C4-2B (cell line): Measurements from ENCODE around the gene MAP4K3.

ENCODE experiments used
- H3K27ac ChIP-seq: fragments of 450-650 bp; 2 replicates; pipeline ENCODE4 v1.5.1; 2017
- ZFX ChIP-seq: fragments of 450-650 bp; IDR thresholded peaks from 2 replicates; pipeline ENCODE4 v1.6.1; 2017
- TF ChIP-seq, protein P1 (sequence below): fragments of 450-650 bp; conservative IDR thresholded peaks from 2 replicates; pipeline ENCODE4 v1.5.1; 2017; ENCODE audit warnings: mild to moderate bottlenecking

Gene MAP4K3

GRCh38 chr2:39443009-39443408 lies 5.9 kb upstream of the MAP4K3 start:
- no peak for TF ChIP-seq ZFX
- TF ChIP-seq, protein P1, sequence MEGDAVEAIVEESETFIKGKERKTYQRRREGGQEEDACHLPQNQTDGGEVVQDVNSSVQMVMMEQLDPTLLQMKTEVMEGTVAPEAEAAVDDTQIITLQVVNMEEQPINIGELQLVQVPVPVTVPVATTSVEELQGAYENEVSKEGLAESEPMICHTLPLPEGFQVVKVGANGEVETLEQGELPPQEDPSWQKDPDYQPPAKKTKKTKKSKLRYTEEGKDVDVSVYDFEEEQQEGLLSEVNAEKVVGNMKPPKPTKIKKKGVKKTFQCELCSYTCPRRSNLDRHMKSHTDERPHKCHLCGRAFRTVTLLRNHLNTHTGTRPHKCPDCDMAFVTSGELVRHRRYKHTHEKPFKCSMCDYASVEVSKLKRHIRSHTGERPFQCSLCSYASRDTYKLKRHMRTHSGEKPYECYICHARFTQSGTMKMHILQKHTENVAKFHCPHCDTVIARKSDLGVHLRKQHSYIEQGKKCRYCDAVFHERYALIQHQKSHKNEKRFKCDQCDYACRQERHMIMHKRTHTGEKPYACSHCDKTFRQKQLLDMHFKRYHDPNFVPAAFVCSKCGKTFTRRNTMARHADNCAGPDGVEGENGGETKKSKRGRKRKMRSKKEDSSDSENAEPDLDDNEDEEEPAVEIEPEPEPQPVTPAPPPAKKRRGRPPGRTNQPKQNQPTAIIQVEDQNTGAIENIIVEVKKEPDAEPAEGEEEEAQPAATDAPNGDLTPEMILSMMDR, result no peak
- H3K27ac ChIP-seq, result no peak overlapping the region

GRCh38 chr2:39437522-39438296 lies 624 bp upstream of the MAP4K3 start:
- peak overlapping the region; percentile 91 for H3K27ac ChIP-seq
- TF ChIP-seq, protein P1, result no peak
- no peak for TF ChIP-seq ZFX

- no peak for TF ChIP-seq ZFX
- TF ChIP-seq, protein P1, result no peak
- peak overlapping the region; percentile 91 for H3K27ac ChIP-seq
These were observed 1.1 kb downstream of the MAP4K3 start for GRCh38 chr2:39435741-39436591.

DNA sequence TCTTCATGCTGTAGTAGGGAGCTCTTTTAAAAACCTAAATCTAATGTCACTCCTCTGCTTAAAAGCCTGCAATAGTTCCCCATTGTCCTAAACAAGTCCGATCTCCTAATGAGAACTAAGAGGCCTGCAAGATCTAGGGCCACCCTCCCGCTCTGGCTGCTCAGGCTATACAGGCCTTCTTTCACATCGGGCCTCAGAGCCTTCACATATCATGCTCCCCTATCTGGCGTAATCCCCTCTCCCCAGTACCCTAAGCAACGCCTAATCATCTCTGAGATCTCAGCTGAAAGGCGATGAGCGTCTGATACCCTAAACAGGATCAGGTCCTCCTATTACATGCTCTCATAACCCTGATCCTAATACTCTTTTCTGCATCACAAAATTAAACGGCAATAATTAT lies 1.9 kb downstream of the MAP4K3 start:
- no peak overlapping the region for H3K27ac ChIP-seq

GRCh38 chr2:39434233-39434897 lies 2.7 kb downstream of the MAP4K3 start:
- no peak for TF ChIP-seq ZFX
- TF ChIP-seq, protein P1, result no peak

More for the DNA sequence above, 1.9 kb downstream of the MAP4K3 start:
- no peak for TF ChIP-seq ZFX
- TF ChIP-seq, protein P1, result no peak

DNA sequence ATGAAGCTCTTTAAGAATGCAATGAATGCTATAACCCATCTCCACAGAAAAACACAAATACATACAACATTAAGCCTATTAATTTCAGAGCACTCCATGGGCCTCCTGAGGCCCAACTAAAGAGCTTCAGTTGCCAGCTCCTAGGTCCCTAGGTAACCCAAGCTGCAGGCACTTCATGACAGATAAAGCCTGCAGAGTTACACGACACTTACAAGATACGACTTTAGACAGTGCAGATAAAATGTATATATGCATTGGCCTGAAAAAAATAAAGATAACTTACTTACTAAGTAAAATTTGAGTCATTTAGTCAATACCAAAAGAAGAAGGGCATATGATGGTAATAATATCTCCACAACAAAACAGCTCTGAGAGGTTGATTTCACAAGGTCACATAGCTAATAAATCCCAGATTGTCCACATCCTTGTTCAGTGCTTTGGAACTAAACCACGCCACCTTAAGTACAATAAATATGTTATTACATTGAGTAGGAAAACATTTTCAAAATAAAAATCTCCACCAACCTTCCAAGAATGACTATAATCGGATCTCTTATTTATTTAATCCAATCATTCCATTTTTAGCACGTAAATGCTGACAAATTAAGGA lies 3.4 kb downstream of the MAP4K3 start:
- TF ChIP-seq, protein P1, result no peak
- no peak for TF ChIP-seq ZFX
- H3K27ac ChIP-seq, result no peak overlapping the region

More at GRCh38 chr2:39434233-39434897, 2.7 kb downstream of the MAP4K3 start:
- H3K27ac ChIP-seq, result no peak overlapping the region
